Activated CD4-positive, alpha-beta memory T cell treated with anti-CD3 and anti-CD28 coated beads, Interleukin-2, amount 10 ng/mL, durations not matched to agents 7 days and 5 days (primary cell): ENCODE measurements around the gene GPR35. TPM values are rescaled to one million over a fixed set of nuclear protein-coding genes. Genes with fewer than 3 reads are reported as not detected.
"Not testable (repeated sequence)": the region's sequence is repeated elsewhere in the genome, so short reads cannot be mapped to it uniquely, and the experiment has no call there.

ENCODE experiments used
- CTCF ChIA-PET: fragments of 350-600 bp; sonication (Branson Sonifier 250); formaldehyde crosslinking; loops from one replicate; lab custom pipeline; 2021; ENCODE audit warnings: antibody characterized with exemption, inconsistent platforms; lab: Charles Lee
- POLR2A ChIA-PET: fragments of 350-600 bp; sonication (Branson Sonifier 250); formaldehyde crosslinking; loops from one replicate; lab custom pipeline; 2021; ENCODE audit warnings: antibody characterized with exemption; lab: Charles Lee
- DNase-seq: peaks from one replicate; pipeline ENCODE4 v3.0.0-alpha.2; 2020
- H3K27ac Mint-ChIP-seq: one replicate; pipeline ENCODE4 v1.8.0; 2021; ENCODE audit warnings: mild to moderate bottlenecking, mixed read lengths
- H3K27me3 Mint-ChIP-seq: one replicate; pipeline ENCODE4 v1.8.0; 2021; ENCODE audit warnings: mixed read lengths
- H3K36me3 Mint-ChIP-seq: one replicate; pipeline ENCODE4 v1.8.0; 2021; ENCODE audit warnings: low read depth, mixed read lengths
- H3K4me1 Mint-ChIP-seq: one replicate; pipeline ENCODE4 v1.8.0; 2021; ENCODE audit warnings: mixed read lengths
- H3K4me3 Mint-ChIP-seq: one replicate; pipeline ENCODE4 v1.8.0; 2021; ENCODE audit warnings: mild to moderate bottlenecking, mixed read lengths
- H3K9me3 Mint-ChIP-seq: one replicate; pipeline ENCODE4 v1.8.0; 2021; ENCODE audit warnings: mixed read lengths
- total RNA-seq, 2 experiments: library from RNA; stranded (reverse); gene quantifications; one replicate each; pipeline ENCODE4 v1.2.3, GENCODE V29; 2021

GPR35 gene
- total RNA-seq, 2 experiments from 2014 or later, result 5.2 to 5.7 TPM

DNA sequence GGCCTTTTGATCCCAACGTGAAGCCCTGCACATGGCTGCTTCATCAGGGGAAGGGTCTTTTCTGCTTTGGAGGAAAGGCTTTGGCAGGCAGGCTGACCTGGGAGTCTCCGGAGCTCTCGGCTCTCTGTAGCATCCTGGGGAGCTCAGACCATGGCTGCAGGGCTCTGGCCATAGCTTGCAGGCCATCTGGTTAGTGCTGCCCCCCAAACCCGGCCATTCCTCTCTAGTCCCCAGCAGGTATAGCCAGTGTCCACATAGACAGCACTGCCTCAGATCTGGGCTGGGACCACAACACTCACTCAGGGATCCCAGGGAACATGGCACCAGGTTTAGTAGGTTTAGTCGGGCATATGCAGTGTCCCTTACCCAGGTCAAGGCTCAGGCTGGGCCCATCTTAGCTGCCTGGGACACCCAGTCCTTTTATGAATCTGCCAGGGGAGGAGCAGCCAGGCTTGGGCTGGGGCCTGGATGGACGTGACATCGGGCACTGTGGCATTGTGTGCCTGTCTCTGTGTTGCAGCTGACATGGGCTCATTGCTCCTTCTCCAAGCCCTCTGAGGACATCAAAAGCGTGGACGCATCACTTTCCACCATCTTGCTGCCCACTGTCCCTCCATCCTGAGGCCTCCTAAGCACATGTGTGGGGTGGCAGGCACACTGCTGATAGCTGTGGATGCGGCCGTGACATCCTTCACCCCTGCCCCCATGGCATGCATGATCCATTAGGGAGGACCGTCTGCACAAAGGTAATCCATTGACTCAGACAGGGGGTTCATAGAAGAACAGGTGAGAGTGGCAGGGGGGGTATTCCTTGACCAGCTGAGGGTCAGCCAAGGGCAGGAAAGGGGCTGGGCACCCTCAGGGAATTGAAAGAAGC lies 19.2 kb upstream of the GPR35 start:
- ChIA-PET CTCF (interaction anchor here (1.3 kb wide), 1 partner anchor 11 kb away, joined by 3 read pairs; no protein-coding TSS in a partner anchor), POLR2A (interaction anchor here (1.0 kb wide), 1 partner anchor 45 kb away, joined by 3 read pairs; the partner anchor contains the start of gene DUSP28)
- Mint-ChIP-seq H3K9me3 (no peaks in the 10 kb centered on the region), H3K27ac (no peak overlapping the region), H3K4me1 (peaks cover 7% of the 10 kb centered on the region), H3K4me3 (no peak overlapping the region), H3K27me3 (no peaks in the 10 kb centered on the region), H3K36me3 (peaks cover under 1% of the 10 kb centered on the region)
- no peak for DNase-seq

DNA sequence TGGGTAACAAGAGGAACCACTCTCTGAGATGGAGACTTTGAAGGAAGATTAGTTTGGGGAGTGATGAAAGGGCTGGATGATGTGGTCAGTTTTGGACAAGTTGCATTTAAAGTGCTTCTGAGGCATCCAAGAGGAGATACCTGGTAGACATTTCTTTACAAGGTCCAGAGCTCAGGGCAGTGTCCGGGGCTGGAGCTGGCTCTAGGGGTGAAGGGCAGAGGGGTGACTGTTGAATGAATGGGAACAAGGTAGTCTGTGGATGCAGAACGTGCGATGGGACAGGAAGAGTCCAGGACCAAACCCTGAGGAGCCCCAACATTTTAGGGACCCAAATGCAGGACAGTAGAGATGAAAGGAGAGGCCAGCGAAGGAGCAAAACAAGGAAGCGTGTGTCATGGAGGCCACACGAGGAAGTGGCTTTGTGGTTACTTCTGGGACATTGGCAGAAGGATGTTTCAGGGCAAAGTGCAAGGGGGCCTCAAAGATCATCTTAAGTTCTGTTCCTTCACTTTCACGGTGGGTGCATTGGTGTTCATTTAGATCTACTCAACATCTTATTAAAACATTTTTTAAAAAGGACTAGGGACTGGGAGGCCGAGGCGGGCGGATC lies 13.6 kb upstream of the GPR35 start:
- peaks cover 1% of the 10 kb centered on the region for H3K9me3 Mint-ChIP-seq
- H3K36me3 Mint-ChIP-seq, result peaks cover 17% of the 10 kb centered on the region
- CTCF ChIA-PET, result interaction anchor here (1.6 to 2.5 kb wide), 4 partner anchors 10 to 98 kb away, joined by 4 to 17 read pairs (median 9); no protein-coding TSS in a partner anchor
- peak overlapping the region; percentile 84 for H3K27ac Mint-ChIP-seq
- peak overlapping the region; percentile 42 for H3K4me3 Mint-ChIP-seq
- no peaks in the 10 kb centered on the region for H3K27me3 Mint-ChIP-seq
- H3K4me1 Mint-ChIP-seq, result peaks cover 17% of the 10 kb centered on the region
- peak; percentile 65 for DNase-seq
- POLR2A ChIA-PET, result interaction anchor here (0.9 to 3.1 kb wide), 5 partner anchors 10 to 587 kb away, joined by 3 to 32 read pairs (median 7); partner anchors contain the start of genes CAPN10, GPR35 and NDUFA10

DNA sequence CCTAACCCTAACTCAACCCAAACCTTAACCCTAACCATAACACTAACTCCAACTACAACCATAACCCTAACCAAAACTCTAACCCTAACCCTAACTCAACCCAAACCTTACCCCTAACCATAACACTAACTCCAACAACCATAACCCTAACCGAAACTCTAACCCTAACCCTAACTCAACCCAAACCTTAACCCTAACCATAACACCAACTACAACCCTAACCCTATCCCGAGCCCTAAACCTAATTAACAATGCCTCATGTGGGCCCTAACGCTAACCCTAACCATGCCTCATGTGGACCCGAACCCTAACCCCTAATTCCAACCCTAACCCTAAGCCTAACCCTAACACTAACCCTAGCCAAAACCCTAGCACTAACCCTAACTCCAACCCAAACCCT lies 11.5 kb upstream of the GPR35 start:
- Mint-ChIP-seq H3K36me3 (peaks cover 27% of the 10 kb centered on the region), H3K27ac (no peak overlapping the region), H3K27me3 (no peaks in the 10 kb centered on the region), H3K4me3 (no peak overlapping the region), H3K9me3 (peaks cover 9% of the 10 kb centered on the region), H3K4me1 (peaks cover 23% of the 10 kb centered on the region)
- no peak for DNase-seq
- ChIA-PET CTCF (interaction anchor here (2.5 kb wide), 1 partner anchor 48 kb away, joined by 13 read pairs; no protein-coding TSS in a partner anchor), POLR2A (interaction anchor here (1.2 kb wide), 1 partner anchor 13 kb away, joined by 4 read pairs; no protein-coding TSS in a partner anchor)

DNA sequence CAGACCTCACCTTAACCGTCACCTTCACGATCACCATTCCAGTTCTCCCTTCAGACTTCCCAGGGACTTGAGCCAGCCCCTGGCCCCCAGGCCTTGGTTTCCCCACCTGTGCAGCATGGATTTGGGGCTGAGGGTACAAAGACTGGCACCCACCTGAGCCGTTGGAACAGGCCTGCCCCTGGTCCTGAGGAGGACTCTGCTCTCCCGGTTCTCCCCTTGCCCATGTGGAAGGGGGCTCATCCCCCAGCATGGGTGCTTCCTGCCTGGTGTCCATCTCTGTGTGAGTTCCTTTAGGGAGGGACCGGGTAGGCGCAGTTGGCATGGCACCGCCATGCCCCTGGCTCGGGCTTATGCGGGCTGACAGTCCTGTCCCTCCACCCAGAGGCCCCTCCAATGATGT lies 10.9 kb upstream of the GPR35 start:
- Mint-ChIP-seq H3K4me3 (no peak overlapping the region), H3K9me3 (peaks cover 9% of the 10 kb centered on the region), H3K27me3 (no peaks in the 10 kb centered on the region), H3K27ac (no peak overlapping the region), H3K36me3 (peaks cover 31% of the 10 kb centered on the region), H3K4me1 (peaks cover 24% of the 10 kb centered on the region)
- ChIA-PET CTCF (no interaction called here), POLR2A (no interaction called here)
- DNase-seq, result no peak

DNA sequence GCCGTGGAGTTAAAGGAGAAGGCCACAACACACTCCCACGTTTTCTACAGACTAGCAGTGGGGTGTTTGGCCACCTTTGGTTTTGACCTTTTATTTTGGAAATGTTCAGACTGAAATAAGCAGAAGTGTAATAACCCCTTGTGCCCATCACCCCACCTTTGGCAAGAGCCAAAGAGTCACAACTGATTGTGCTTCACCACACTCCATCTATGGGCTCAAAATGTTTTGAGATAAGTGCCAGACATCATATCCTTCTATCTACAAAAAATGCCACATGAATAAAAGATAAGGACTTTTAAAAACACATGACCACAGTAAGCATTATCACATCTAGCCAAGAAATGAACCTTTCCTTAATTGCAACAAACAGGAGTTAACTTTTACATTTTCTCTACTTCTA lies 9.9 kb upstream of the GPR35 start:
- Mint-ChIP-seq H3K27me3 (no peaks in the 10 kb centered on the region), H3K4me1 (peaks cover 25% of the 10 kb centered on the region), H3K9me3 (peaks cover 9% of the 10 kb centered on the region), H3K27ac (no peak overlapping the region), H3K4me3 (no peak overlapping the region), H3K36me3 (peaks cover 31% of the 10 kb centered on the region)
- CTCF ChIA-PET, result interaction anchor here (0.5 kb wide), 1 partner anchor 9 kb away, joined by 3 read pairs; no protein-coding TSS in a partner anchor
- no peak for DNase-seq
- POLR2A ChIA-PET, result no interaction called here

DNA sequence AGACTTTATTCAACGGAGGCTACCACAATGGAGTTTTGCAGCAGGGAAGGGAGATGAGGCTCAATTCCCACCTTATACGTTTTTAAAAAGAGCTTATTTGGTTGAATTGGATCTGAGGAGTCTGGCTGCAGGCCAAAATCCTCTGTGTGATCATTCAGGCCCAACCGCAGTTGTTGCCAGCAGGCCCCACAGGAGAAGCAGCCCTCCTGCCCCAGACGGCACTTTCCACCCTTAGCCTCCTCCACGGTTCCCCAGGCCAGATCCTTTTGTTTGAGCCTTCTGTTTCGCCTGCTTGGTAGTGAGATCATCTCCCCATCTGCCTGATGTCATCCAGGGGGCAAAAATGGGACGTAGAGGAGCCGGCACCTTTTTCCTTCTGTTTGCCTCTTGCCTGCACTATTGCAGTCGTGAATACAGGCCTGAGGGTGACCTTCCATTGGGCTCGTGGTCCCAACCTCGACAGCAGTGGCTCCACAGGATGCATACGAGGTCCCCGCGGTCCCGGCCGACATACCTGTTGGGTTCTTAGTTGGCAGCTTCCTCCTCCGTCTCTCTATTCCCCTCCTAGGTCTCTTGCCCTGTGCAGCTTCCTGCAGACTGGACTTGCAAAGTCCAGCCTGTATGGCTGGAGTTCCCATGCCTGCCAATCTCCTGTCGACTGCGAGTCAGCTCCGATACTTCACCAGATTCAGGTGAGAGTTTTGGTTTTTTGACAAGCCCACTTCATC lies 9.3 kb upstream of the GPR35 start:
- Mint-ChIP-seq H3K27ac (no peak overlapping the region), H3K27me3 (no peaks in the 10 kb centered on the region), H3K36me3 (peaks cover 31% of the 10 kb centered on the region), H3K9me3 (peaks cover 9% of the 10 kb centered on the region), H3K4me3 (no peak overlapping the region), H3K4me1 (peaks cover 29% of the 10 kb centered on the region)
- DNase-seq, result no peak
- POLR2A ChIA-PET, result interaction anchor here (0.6 to 1.1 kb wide), 3 partner anchors 9 to 71 kb away, joined by 3 to 4 read pairs (median 3); partner anchors contain the start of gene GPR35
- CTCF ChIA-PET, result interaction anchor here (0.9 to 2.1 kb wide), 3 partner anchors 9 to 50 kb away, joined by 3 to 10 read pairs (median 3); partner anchors contain the start of gene GPR35

DNA sequence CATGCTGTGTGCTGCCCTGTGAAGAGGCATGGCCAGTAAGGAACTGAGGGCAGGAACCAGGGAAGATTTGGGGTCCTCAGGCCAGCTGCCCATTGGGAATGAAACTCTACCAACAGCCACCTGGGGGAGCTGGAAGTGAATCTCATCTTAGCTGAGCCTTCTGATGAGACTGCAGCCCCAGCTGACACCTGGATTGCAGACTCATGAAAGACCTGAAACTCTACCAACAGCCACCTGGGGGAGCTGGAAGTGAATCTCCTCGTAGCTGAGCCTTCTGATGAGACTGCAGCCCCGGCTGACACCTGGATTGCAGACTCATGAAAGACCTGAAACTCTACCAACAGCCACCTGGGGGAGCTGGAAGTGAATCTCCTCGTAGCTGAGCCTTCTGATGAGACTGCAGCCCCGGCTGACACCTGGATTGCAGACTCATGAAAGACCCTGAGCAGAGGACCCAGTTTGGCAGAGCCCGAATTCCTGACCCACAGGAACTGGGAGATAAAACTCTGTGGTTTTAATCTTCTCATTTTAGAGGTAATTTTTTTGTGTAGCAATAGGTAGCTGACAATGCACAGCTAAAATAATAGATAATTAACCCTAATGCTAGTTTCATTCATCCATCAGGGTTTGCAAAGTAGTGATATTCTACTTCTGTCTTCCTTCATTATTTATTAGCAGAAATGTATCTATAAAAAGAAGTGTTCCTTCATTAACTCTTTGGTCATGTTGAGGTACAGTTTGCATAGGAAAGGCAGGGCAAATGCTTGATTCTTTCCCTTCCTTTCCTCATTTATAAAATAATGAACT lies 8.2 kb upstream of the GPR35 start:
- H3K4me1 Mint-ChIP-seq, result peaks cover 39% of the 10 kb centered on the region
- H3K9me3 Mint-ChIP-seq, DNase-seq, H3K4me3 Mint-ChIP-seq, H3K27ac Mint-ChIP-seq, H3K27me3 Mint-ChIP-seq: not testable (repeated sequence)
- CTCF ChIA-PET, result interaction anchor here (0.6 to 2.1 kb wide), 5 partner anchors 8 to 88 kb away, joined by 3 to 10 read pairs (median 3); partner anchors contain the start of gene GPR35
- POLR2A ChIA-PET, result interaction anchor here (0.8 to 1.1 kb wide), 3 partner anchors 8 to 51 kb away, joined by 3 to 5 read pairs (median 4); partner anchors contain the start of genes CAPN10 and GPR35
- H3K36me3 Mint-ChIP-seq, result peaks cover 26% of the 10 kb centered on the region

DNA sequence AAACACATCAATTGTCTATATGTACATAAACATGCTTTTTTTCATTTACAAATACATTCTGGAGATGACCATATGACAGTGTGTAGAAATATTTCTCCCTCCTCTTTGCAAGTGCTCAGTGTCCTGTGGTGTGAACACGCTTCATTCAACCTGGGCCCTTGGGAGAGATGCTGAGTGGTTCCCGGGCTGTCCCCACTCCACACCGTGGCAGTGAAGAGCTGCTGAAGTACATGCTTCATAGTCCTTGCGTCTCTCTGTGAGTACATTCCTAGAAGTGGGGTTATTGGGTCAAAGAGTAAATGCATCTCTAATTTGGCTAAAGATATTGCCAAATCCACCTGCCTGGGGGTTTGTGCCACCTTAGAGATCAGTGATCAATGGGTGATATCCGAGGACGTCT lies 6.5 kb upstream of the GPR35 start:
- ChIA-PET CTCF (no interaction called here), POLR2A (interaction anchor here (4.5 kb wide), 1 partner anchor 32 kb away, joined by 50 read pairs; the partner anchor contains the start of gene CAPN10)
- H3K9me3 Mint-ChIP-seq, result peaks cover 9% of the 10 kb centered on the region
- H3K36me3 Mint-ChIP-seq, result peaks cover 26% of the 10 kb centered on the region
- H3K27ac Mint-ChIP-seq, result no peak overlapping the region
- H3K4me3 Mint-ChIP-seq, result no peak overlapping the region
- DNase-seq, result no peak
- peaks cover 54% of the 10 kb centered on the region for H3K4me1 Mint-ChIP-seq
- H3K27me3 Mint-ChIP-seq, result no peaks in the 10 kb centered on the region

DNA sequence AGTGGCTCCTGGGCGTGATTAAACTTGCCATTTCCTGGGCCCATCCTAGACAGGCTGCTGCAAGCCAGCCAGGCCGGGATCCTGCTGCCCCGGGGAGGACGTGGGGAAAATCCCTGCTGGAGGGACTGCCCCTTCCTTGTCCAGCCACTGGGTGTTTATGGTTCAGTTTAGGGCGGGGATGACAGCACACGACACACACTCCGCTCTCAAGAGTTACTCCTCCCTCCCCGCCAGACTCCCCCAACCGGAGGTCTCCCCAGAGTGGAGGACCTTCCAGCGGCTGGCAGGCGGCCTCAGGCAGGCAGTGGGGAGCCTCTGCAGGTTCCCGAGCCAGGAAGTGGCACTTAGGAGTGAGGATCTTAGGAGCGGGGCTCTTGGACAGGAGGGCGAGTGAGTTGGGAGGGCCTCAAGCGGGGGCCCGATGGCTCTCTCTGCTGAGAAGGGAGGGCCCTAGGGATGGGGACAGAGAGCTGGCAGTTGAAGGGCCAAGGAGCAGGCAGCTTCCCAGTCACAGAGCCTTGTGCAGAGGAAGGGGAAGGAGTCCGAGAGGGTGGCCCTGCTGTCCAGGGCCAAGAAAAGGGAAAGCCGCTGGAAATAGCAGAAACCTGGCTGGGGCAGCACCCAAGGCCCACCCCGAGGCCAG lies 5.7 kb upstream of the GPR35 start:
- peaks cover 9% of the 10 kb centered on the region for H3K9me3 Mint-ChIP-seq
- H3K36me3 Mint-ChIP-seq, result peaks cover 26% of the 10 kb centered on the region
- peak overlapping the region; percentile 7 for H3K27ac Mint-ChIP-seq
- DNase-seq, result no peak
- H3K4me3 Mint-ChIP-seq, result no peak overlapping the region
- CTCF ChIA-PET, result no interaction called here
- POLR2A ChIA-PET, result interaction anchor here (4.5 kb wide), 1 partner anchor 33 kb away, joined by 50 read pairs; the partner anchor contains the start of gene CAPN10
- H3K4me1 Mint-ChIP-seq, result peaks cover 61% of the 10 kb centered on the region
- H3K27me3 Mint-ChIP-seq, result no peaks in the 10 kb centered on the region

DNA sequence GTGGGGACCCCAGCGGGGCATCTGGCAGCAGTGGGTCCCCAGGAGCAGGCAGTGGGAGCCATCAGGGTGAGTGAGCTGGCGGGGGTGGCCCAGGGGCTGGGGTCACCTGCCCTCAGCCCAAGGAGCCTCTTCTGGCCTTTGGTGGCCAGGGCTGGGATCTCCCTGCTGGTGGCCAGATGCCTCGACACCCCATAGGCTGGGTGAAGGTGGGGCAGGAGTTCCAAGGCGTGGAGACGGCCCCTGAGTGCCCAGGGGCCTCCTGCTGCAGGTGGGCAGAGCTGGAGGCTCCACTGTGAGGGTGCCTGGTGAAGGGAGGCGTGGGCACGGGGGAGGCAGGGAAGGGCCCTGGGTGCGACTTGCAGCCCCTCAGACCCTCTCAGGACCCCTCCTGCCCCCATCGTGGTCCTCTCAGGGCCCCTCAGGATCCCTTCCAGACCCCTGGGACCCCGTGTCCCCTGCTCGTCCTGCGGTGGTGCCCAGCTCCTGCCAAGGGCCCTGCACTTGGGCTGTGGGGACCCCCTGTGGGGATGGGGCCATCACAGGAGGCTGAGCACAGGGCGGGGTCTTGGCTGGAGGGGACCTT lies 5.0 kb upstream of the GPR35 start:
- DNase-seq, result no peak
- Mint-ChIP-seq H3K9me3 (peaks cover 9% of the 10 kb centered on the region), H3K4me3 (no peak overlapping the region), H3K36me3 (peaks cover 26% of the 10 kb centered on the region), H3K4me1 (peaks cover 63% of the 10 kb centered on the region), H3K27ac (peak overlapping the region; percentile 26), H3K27me3 (no peaks in the 10 kb centered on the region)
- ChIA-PET POLR2A (interaction anchor here (1.2 to 4.5 kb wide), 4 partner anchors 8 to 1239 kb away, joined by 3 to 50 read pairs (median 20); partner anchors contain the start of genes CAPN10 and PDCD1), CTCF (interaction anchor here (2.2 to 2.4 kb wide), 2 partner anchors 8 to 105 kb away, joined by 12 to 17 read pairs; no protein-coding TSS in a partner anchor)
